Natural killer cell (primary cell): ENCODE data around the gene ZNF574. TPM values are rescaled to one million over a fixed set of nuclear protein-coding genes. Genes with fewer than 3 reads are reported as not detected.

Experiments
- ATAC-seq, 3 donors: fragments of 150-1000 bp in 2 of 3; fragments of 200-7000 bp in 1 of 3; cut with Tn5 transposase; 1 replicate in 1 of 3; 2 replicates in 2 of 3; pipeline ENCODE4 v1.10.0; 2021; ENCODE audit warnings: mild to moderate bottlenecking in 2 of 3, moderate library complexity in 2 of 3
- DNase-seq, 2 donors: peaks; one replicate each; pipeline versions ENCODE4 v3.0.0 to v3.0.0-alpha.2; 2013 to 2021; ENCODE audit warnings: mixed read lengths in 1 of 2
- H3K27ac ChIP-seq: one replicate; pipeline ENCODE4 v1.5.1; 2013; ENCODE audit warnings: mild to moderate bottlenecking, low read length
- H3K27me3 ChIP-seq: one replicate; pipeline ENCODE4 v1.6.1; 2013; ENCODE audit warnings: low read length; ENCODE audit not compliant: control insufficient read depth, insufficient read depth
- H3K36me3 ChIP-seq: one replicate; pipeline ENCODE4 v1.6.1; 2013; ENCODE audit warnings: low read length; ENCODE audit not compliant: control insufficient read depth, insufficient read depth
- H3K4me1 ChIP-seq: one replicate; pipeline ENCODE4 v1.6.1; 2013; ENCODE audit warnings: low read length; ENCODE audit not compliant: control insufficient read depth, insufficient read depth
- H3K4me3 ChIP-seq: one replicate; pipeline ENCODE4 v1.5.1; 2013; ENCODE audit warnings: low read length
- H3K9me3 ChIP-seq: one replicate; pipeline ENCODE4 v1.6.1; 2013; ENCODE audit warnings: low read length; ENCODE audit not compliant: control insufficient read depth, insufficient read depth
- H3K27ac Mint-ChIP-seq, 2 donors: one replicate each; pipeline ENCODE4 v1.8.0; 2022; ENCODE audit warnings: mild to moderate bottlenecking in 2 of 2, mixed read lengths in 2 of 2, moderate library complexity in 1 of 2
- H3K27me3 Mint-ChIP-seq, 2 donors: one replicate each; pipeline ENCODE4 v1.8.0; 2022; ENCODE audit warnings: low read depth in 2 of 2, mixed read lengths in 2 of 2
- H3K36me3 Mint-ChIP-seq: one replicate; pipeline ENCODE4 v1.8.0; 2022; ENCODE audit warnings: mixed read lengths
- H3K4me1 Mint-ChIP-seq, 2 donors: one replicate each; pipeline ENCODE4 v1.8.0; 2022; ENCODE audit warnings: mixed read lengths in 2 of 2
- H3K4me3 Mint-ChIP-seq: one replicate; pipeline ENCODE4 v1.8.0; 2022; ENCODE audit warnings: mild to moderate bottlenecking, moderate library complexity, mixed read lengths
- H3K9me3 Mint-ChIP-seq, 2 donors: one replicate each; pipeline ENCODE4 v1.8.0; 2022; ENCODE audit warnings: mixed read lengths in 2 of 2
- CTCF ChIP-seq: fragments of 200-600 bp; IDR thresholded peaks from one replicate; pipeline ENCODE4 v1.8.0; 2022; ENCODE audit warnings: antibody characterized with exemption
- WGBS: methylation state at CpG from one replicate; pipeline ENCODE4 v1.1.7; 2013; ENCODE audit warnings: missing lambda C conversion rate; ENCODE audit not compliant: insufficient coverage; 5-methylcytosine and 5-hydroxymethylcytosine counted together
- intact Hi-C: fragments of 100-400 bp; cut with micrococcal nuclease; formaldehyde crosslinking; loops from one replicate; pipeline ENCODE4 v1.14.2; 2022
- total RNA-seq, 4 donors: library from RNA; stranded (reverse); fragments of 120-200 nt in 1 of 4; gene quantifications; one replicate each; pipeline versions ENCODE4 v1.2.3 to v1.2.4, GENCODE V29; 2013 to 2022

Gene ZNF574
- total RNA-seq, 3 donors from 2014 or later (not counting 1 experiment from before 2014, with no cell fraction given): 21.6 to 23.7 (median 23.1) TPM

- no peak overlapping the region for H3K27ac Mint-ChIP-seq
Observed at GRCh38 chr19:42057846-42058245, 18.1 kb upstream of the ZNF574 start.

DNA sequence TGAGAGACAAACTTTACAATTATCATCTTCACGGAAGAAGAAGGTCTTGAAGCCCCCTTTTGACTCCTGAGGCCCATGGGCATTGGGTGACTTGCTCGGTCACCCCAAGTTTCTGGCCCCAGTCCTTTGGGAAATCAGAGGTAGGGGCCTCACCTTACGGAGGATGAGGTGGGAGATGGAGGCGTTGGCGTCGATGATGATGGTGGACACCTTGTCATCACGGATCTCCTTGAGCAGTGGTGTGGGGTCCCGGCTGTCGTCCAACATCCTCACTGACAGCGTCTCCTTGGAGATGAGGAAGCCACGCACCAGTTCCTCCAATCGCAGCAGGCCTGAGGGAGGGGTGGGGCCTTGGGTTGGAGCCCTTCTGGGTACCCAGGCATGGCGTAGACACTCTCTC is 16.8 kb upstream of the ZNF574 start:
- Histone ChIP-seq H3K9me3 (no peaks in the 10 kb centered on the region), H3K4me3 (no peak overlapping the region), H3K36me3 (no peaks in the 10 kb centered on the region), H3K27ac (no peak overlapping the region), H3K4me1 (no peaks in the 10 kb centered on the region), H3K27me3 (no peaks in the 10 kb centered on the region)
- 93% methylated on average over 12 of the region's 13 CpGs for WGBS
- ATAC-seq (no peak), DNase-seq (no peak)
- H3K27me3 Mint-ChIP-seq: peaks cover 0 to 5% of the 10 kb centered on the region in 2 donors
- H3K27ac Mint-ChIP-seq: no peak overlapping the region
- no peaks in the 10 kb centered on the region for H3K9me3 Mint-ChIP-seq
- no peaks in the 10 kb centered on the region for H3K4me1 Mint-ChIP-seq
- intact Hi-C loops: no loop called here
- no peak overlapping the region for H3K4me3 Mint-ChIP-seq
- H3K36me3 Mint-ChIP-seq: no peaks in the 10 kb centered on the region
- no peak for TF ChIP-seq CTCF

More at GRCh38 chr19:42057846-42058245, 18.1 kb upstream of the ZNF574 start:
- Mint-ChIP-seq H3K36me3 (no peaks in the 10 kb centered on the region), H3K4me3 (no peak overlapping the region), H3K27me3 (peaks cover 0 to 8% of the 10 kb centered on the region in 2 donors), H3K9me3 (no peaks in the 10 kb centered on the region), H3K4me1 (no peaks in the 10 kb centered on the region)
- no peak for TF ChIP-seq CTCF
- Histone ChIP-seq H3K4me1 (no peaks in the 10 kb centered on the region), H3K4me3 (no peak overlapping the region), H3K27me3 (no peaks in the 10 kb centered on the region), H3K9me3 (no peaks in the 10 kb centered on the region), H3K36me3 (no peaks in the 10 kb centered on the region), H3K27ac (no peak overlapping the region)
- DNase-seq (no peak), ATAC-seq (no peak)
- intact Hi-C loops: no loop called here
- 98% methylated on average over 6 of the region's 7 CpGs for WGBS

- Mint-ChIP-seq H3K27ac (no peak overlapping the region), H3K36me3 (no peaks in the 10 kb centered on the region), H3K4me3 (no peak overlapping the region), H3K9me3 (no peaks in the 10 kb centered on the region), H3K4me1 (no peaks in the 10 kb centered on the region), H3K27me3 (peaks cover 0 to 7% of the 10 kb centered on the region in 2 donors)
- Histone ChIP-seq H3K27ac (no peak overlapping the region), H3K27me3 (no peaks in the 10 kb centered on the region), H3K36me3 (no peaks in the 10 kb centered on the region), H3K4me1 (no peaks in the 10 kb centered on the region), H3K9me3 (no peaks in the 10 kb centered on the region), H3K4me3 (no peak overlapping the region)
- WGBS: 96% methylated on average over 3 of the region's 3 CpGs
- intact Hi-C loops: no loop called here
- no peak for ATAC-seq
- no peak for DNase-seq
- TF ChIP-seq CTCF: no peak
Observed at GRCh38 chr19:42060117-42060516, 15.8 kb upstream of the ZNF574 start.

GRCh38 chr19:42062381-42062780 is 13.6 kb upstream of the ZNF574 start:
- intact Hi-C loops: no loop called here
- H3K36me3 ChIP-seq: no peaks in the 10 kb centered on the region
- H3K27me3 Mint-ChIP-seq: peaks cover 0 to 7% of the 10 kb centered on the region in 2 donors
- H3K36me3 Mint-ChIP-seq: no peaks in the 10 kb centered on the region
- WGBS: 96% methylated on average over 16 of the region's 16 CpGs
- no peaks in the 10 kb centered on the region for H3K4me1 ChIP-seq
- no peaks in the 10 kb centered on the region for H3K4me1 Mint-ChIP-seq
- H3K27me3 ChIP-seq: no peaks in the 10 kb centered on the region
- no peak for TF ChIP-seq CTCF
- no peak overlapping the region for H3K4me3 Mint-ChIP-seq
- H3K27ac Mint-ChIP-seq: no peak overlapping the region
- no peak overlapping the region for H3K4me3 ChIP-seq
- ATAC-seq: no peak
- no peak overlapping the region for H3K27ac ChIP-seq
- no peaks in the 10 kb centered on the region for H3K9me3 ChIP-seq
- no peak for DNase-seq
- H3K9me3 Mint-ChIP-seq: no peaks in the 10 kb centered on the region
